GM18951 (cell line): ENCODE results near the gene NDUFS8.
A peak's percentile ranks its signal among the peaks of the same experiment; 100 is the strongest.

Experiments
- POLR2A ChIP-seq: IDR thresholded peaks from 4 replicates; pipeline ENCODE4 v1.6.1; 2011; ENCODE audit warnings: mild to moderate bottlenecking; ENCODE audit not compliant: insufficient read length, insufficient read depth; ENCODE audit errors: extremely low read depth
- in situ Hi-C: fragments of 300-500 bp; cut with MboI; formaldehyde crosslinking; loops from one replicate; pipeline ENCODE4 v1.12.0; 2022; ENCODE audit warnings: low sequenced_read_pairs, mixed read lengths, inconsistent platforms; ENCODE audit not compliant: unreplicated experiment

Gene NDUFS8

DNA sequence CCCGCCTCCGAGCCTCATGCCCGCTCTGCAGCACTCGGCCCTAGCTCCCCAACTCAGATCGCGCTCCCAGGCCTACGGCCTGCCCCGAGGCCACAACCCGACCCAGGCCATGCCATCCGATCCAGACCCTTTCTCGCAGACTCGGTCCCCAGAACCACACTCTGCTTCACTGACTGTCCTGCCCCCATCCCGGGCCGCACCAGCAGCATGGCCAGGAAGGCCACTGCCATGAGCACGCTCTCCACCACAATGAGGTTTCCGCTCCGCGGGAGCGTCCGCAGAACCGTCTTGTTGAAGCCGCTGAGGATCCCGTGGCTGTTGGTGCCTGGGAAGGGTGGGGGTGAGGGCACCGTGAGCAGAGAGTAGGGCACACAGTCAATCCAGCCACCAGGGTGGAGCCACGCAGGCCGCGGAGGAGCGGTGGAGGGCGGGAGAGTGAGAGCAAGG is 33.0 kb upstream of the NDUFS8 start:
- no peak for TF ChIP-seq POLR2A
- in situ Hi-C loops, result no loop called here

DNA sequence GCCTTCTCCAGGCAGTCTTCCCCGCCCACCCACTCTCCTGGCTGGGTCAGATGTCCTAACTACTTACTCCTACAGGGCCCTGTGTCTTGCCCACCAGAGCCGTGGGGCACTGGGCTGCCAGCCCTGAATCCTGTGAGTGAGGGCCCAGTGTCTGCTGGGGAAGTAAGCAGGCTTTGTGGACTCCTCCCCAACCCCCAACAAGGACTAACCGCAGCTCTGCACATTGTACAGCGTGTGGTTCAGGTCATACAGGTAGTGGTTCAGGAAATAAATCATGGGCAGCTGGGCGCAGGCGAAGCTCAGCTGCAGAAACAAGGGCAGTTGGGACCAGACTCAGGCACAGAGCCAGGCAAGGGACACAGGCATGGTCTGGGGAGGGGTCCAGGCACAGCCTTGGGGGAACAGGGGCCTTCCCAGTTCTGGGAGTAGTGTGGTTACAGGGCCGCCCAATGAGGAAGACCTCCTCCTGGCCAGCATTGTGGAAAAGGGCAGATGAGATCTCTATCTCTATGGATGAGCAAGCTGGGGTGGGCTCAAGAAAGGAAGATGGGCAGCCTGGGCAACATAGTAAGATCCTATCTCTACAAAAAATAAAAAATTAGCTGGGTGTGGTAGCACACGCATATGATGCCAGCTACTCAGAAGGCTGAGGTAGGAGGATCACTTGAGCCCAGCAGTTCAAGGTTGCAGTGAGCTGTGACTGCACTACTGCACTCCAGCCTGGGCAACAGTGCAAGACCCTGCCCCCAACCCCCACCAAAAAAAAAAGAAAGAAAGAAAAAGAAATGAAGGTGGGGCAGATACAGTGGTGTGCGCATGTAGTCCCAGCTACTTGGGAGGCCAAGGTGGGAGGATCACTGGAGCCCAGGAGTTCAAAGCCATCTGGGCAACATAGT is 32.1 kb upstream of the NDUFS8 start:
- in situ Hi-C loops, result no loop called here

DNA sequence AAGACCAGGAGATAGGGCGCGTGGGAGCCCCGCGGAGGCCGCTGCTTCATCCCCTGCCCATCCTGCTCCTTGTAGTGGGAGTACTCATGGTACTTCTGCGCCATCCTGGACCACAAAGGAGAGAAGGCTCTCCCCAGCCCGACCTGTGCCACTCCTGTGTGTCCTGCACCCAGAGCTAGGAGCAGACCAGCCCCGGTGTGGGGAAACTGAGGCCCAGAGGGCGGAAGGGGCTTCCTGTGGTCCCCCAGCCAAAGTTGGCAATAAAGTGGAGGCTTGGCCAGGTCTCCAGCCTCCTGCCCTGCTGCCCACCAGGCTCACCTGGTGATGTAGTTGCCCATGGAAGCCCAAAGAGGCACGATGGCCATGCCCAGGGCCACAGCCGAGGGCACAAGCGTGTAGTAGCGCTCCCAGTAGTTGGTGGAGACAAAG is 31.3 kb upstream of the NDUFS8 start:
- TF ChIP-seq POLR2A, result no peak
- in situ Hi-C loops, result no loop called here

More for the DNA sequence above, 32.1 kb upstream of the NDUFS8 start:
- no peak for TF ChIP-seq POLR2A

DNA sequence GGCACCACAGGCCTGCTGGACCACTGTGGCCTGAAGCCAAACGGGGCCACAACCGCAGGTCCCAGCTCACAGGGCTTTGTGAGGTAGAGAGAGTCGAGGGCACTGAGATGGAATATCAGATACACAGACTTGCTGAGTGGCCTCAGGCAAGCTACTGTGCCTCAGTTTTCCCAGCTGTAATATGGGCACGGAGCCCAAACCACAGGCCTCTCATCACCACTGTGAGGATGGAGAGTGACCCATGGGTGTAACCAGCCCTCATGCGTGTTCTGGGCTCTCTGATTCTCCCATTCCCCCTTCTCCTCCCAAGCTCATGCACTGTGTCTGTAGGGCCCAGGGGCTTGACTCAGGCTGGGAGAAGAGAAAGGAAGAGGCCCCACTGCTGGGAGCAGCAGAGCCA is 30.8 kb upstream of the NDUFS8 start:
- in situ Hi-C loops, result no loop called here
- TF ChIP-seq POLR2A, result peak; percentile 31

DNA sequence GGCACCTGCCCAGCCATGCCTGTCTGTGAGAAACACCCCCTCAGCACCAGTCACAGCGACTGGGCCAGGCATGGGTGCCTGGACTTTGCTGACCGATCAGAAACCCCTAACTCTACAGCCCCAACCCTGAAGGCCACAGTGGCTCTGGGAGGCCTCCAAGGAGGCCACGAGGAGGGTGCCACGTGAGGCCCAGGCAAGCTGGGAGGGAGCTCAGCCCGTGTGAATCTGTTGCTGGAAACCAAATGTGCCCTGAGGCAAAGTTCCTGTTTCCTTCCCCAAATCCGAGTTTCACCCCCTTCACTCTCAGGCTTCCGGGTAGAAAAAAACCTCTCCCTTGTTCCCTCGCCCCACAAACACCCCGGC is 27.9 kb upstream of the NDUFS8 start:
- in situ Hi-C loops, result no loop called here
- peak; percentile 32 for TF ChIP-seq POLR2A

DNA sequence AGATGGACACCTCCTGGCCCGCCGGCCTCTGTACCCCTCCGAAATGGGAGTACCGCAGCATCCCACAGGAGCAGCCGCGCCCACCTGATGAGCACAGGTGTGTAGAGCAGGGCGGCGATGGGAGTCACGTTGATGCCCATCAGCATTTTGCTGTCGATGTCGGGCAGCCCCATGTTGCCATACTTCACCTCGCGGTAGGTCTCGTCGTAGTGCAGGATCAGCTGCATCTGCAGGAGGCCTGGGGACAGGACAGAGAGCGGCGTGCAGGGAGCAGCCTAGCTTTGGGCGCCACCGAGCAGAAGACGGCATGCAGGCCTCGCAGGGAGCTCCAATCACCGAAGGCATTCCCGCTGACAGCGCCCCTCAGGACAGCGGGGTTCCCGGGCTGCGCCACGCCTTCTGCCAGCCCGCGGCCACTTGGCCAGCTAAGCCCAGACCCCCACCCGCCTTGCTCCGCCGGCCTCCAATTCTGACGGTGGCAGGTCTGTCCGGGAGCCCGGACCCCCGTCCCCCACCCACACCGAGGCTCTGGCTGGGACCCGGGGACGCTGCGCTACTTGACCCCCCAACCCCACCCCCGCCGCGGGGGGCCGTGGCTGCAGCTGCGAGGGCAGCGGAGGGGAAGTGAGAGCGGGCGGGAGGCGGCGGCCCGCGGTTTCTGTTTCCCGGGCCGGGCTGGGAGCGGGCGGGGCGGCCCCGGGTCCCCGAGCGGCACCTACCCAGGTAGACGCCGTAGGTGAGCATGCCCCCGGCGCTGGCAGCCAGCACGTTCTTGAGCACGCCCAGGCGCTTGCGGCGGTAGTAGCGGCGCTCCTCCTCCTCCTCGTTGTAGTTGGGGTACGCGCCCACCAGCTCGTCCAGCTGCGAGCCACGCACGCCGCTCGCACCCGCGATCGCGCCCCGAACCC is 27.3 kb upstream of the NDUFS8 start:
- peak; percentile 18 for TF ChIP-seq POLR2A
- in situ Hi-C loops, result no loop called here

DNA sequence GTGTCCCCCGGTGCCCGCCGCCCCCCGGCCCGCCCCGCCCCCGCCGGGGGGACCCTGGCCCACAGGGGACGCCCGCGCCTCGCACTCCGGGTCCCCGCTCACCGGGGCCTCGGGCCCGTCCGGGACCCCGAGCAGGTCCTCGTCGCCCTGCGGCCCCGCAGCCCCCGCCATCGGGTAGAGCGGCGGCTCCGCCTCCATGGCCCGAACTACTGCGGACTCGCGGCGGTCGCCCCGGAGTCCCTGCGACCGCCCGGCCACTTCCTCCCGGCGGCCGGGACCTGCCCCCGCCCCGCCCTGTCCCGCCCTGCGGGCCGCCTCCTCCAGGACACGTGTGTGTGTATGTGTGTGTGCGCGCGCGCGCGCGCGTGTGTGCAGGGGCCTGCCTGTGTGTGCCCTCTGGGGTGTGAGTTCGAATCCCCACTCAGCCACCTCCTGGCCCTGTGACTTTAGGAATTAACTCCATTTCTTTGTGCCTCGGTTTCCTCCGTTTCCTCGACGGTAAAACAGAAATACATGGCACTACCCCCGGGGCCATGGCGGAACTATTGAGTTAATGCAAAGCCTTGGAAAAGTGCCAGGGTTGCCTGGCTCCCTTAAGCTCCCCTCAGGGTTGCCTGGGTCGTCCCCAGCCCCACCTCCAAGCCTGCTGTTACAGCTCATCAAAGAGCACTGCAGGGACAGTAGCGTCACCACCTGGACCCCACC is 26.5 kb upstream of the NDUFS8 start, which contains the start of gene UNC93B1:
TSS of gene UNC93B1 (minus strand) at position 252 of the 705 bp plus-strand sequence. CDS start at position 198, 54 bp downstream.
- in situ Hi-C loops, result no loop called here
- TF ChIP-seq POLR2A, result peak; percentile 87

DNA sequence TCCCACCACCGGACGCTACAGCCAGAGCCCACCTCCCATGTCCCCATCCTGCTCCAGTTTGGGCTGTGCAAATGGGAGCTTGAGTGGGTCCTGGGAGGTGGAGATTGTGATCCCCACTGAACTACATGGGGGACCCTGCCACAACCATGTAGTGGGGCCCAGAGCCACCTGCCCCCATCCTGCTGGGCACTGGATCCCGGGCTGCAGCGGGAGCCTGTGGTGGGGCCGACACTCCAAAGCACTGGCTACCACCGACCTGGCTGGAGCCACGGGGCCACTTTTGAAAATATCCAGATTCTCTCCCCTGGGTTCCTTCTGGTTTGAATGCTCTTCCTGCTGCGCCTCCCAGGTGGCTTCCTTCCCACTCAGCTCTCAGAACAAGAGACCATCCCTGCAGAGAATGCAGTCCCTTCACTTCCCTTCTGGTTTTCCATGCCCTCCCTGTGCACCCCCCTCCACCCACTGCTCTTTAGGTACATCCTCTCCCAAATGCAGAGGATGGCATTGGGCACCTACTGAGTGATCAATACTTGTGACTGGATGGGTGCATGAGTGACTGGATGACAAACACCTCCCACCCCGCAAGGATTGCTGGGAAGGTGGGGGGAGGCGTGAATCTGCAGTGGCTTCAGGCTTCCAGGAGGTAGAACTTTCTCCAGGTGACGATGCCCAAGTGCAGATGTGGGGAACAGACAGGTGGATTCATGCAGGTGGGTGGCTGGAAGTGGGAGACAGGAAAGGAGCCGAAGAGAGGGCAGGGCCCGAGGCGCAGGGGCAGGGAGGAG is 25.7 kb upstream of the NDUFS8 start:
- TF ChIP-seq POLR2A, result no peak
- in situ Hi-C loops, result no loop called here

DNA sequence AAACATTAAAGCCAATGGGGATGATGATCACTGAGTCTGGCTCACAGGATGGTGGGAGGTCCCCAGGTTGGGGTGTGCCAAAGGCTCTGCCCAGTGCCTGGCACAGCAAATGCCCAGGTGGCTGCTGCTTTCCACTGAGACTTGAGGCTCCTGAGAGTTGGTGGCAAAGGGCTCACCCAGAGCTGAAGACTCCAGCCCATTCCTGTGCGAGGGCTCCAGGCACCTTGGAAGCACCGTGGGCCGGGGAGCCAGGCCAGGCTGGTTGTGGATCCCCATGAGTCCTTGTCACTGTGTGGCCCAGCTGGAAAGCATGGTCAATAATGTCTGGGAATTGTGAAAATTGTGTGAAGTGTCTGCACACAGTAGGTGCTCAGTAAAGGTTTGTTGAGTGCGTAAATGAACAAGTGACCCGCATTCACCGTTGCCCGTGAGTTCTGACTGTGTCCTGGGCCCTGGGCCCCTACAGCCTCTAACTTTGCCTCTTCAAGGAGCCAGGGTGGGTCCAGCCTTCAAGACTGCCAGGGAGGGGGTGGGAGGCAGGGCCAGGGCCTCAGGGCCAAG is 23.8 kb upstream of the NDUFS8 start:
- no peak for TF ChIP-seq POLR2A

DNA sequence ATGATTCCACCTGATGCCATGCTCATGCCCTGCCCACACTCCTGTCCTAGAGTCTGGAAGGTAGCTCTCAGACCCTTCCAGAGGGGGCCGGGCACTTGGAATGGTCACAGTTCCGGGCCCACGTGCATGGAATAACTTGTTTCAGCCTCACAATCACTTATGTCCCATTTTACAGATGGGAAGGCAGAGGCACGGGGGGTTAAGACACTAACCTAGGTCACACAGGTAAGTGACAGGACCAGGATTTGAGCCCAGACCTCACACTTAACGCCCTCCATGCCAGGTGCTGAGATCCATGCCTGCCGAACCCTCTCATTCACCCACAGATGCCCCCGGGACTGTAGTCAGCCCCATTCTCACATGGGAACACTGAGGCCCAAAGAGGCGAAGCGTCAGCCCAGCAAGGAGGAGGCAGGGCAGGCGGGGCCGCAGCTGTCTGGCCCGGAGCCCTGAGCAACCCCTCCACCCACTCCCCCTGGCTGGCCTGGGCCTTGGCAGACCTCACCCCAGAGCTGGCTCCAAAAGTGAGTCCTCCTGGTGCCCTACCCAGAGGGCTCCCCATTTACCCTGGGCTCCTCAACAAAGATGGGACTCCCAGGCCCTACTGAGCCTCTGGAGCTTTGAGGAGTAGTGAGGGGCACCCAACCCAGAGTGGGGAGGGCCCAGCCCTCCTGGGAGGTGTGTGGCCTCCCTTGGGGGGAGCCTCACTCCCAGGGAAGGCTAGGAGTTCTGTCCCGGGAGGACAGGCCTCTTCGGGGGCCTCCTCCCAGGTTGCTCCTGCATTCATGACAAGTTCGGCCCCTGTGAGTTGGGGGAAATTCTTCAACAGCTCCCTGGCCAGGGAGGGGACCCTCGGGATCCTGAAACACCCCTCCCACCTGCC is 22.7 kb upstream of the NDUFS8 start:
- no peak for TF ChIP-seq POLR2A
- in situ Hi-C loops, result no loop called here

More for the DNA sequence above, 23.8 kb upstream of the NDUFS8 start:
- in situ Hi-C loops, result no loop called here

DNA sequence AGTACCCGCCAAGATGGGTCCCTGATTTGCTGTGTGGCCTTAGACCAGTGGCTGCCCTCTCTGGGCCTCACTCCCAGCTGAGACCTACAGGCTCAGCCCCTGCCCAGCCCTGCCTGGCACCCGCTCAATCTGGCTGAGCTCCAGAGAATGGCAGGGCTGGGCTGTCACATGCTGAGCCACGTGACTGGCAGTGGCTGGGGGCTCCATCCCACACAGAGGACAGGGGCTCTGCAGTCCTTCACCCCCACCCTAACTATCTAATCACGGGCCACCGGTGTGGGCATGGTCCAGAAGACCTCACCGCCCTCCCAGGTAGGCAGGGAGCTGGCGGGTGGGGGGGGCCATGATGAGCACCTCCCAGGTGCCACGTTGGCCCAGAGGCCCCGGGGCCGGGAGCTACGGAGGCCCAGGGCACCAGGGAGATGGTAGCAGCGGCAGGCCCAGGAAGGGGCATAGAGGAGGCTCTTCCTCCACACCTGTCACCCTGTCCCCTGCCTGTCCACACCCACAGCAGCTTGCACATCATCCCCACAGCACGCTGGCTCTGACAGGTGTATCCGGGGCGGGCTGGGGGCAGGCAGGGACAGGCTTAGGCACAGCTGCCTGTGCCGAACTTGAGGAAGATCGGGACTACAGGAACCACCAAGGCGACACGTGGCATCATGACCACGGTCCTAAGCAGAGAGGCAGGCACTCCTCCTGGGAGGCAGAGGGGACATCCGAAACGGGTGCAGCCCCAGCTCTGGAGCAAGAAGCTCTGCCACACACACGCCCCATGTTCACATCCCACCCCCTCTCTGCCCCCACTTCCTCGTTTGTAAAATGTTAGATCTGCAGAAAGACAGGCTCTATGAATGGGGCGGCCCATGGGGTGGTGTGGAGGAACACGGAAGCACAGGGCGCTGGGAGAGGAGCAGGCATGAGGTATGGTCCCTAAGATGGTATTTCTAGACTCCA is 21.8 kb upstream of the NDUFS8 start:
- no peak for TF ChIP-seq POLR2A
- in situ Hi-C loops, result no loop called here
